Lung (tissue), 16 donors: Measurements from ENCODE around the gene LRRC57. TPM values are rescaled to one million over a fixed set of nuclear protein-coding genes. Genes with fewer than 3 reads are reported as not detected.

Experiments used
- ATAC-seq: fragments of 200-7000 bp; cut with Tn5 transposase; one replicate; pipeline ENCODE4 v1.9.1; 2020; ENCODE audit warnings: moderate number of reproducible peaks; ENCODE audit not compliant: insufficient read depth, low FRiP score
- DNase-seq, 3 donors: peaks; one replicate each; pipeline ENCODE4 v3.0.0-alpha.2; 2013 to 2017
- H3K27ac ChIP-seq, 2 donors: one replicate each; pipeline ENCODE4 v1.5.1; 2013; ENCODE audit warnings: mild to moderate bottlenecking in 2 of 2, moderate library complexity in 2 of 2, control low read depth in 1 of 2, inconsistent platforms in 1 of 2, low read depth in 1 of 2, low read length in 1 of 2
- H3K27me3 ChIP-seq, 3 donors: one replicate each; pipeline ENCODE4 v1.5.1; 2013; ENCODE audit warnings: low read length in 2 of 3; ENCODE audit not compliant: control insufficient read depth in 3 of 3, insufficient read depth in 3 of 3
- H3K36me3 ChIP-seq, 4 donors: one replicate each; pipeline ENCODE4 v1.5.1; 2013; ENCODE audit warnings: low read length in 4 of 4, mild to moderate bottlenecking in 1 of 4, moderate library complexity in 1 of 4; ENCODE audit not compliant: control insufficient read depth in 4 of 4, insufficient read depth in 4 of 4
- H3K4me1 ChIP-seq, 5 donors: one replicate each; pipeline ENCODE4 v1.5.1; 2013; ENCODE audit warnings: low read length in 5 of 5, mild to moderate bottlenecking in 2 of 5, moderate library complexity in 1 of 5; ENCODE audit not compliant: control insufficient read depth in 5 of 5, insufficient read depth in 5 of 5
- H3K4me3 ChIP-seq: one replicate; pipeline ENCODE4 v1.5.1; 2013; ENCODE audit warnings: mild to moderate bottlenecking, control low read depth, moderate library complexity
- H3K9ac ChIP-seq, 2 donors: one replicate each; pipeline ENCODE4 v1.5.1; 2013; ENCODE audit warnings: low read length in 2 of 2, control low read depth in 1 of 2; ENCODE audit not compliant: insufficient read depth in 1 of 2
- H3K9me3 ChIP-seq, 4 donors: one replicate each; pipeline ENCODE4 v1.5.1; 2013; ENCODE audit warnings: low read length in 3 of 4, mild to moderate bottlenecking in 1 of 4, moderate library complexity in 1 of 4; ENCODE audit not compliant: control insufficient read depth in 4 of 4, insufficient read depth in 3 of 4
- CTCF ChIP-seq: IDR thresholded peaks from 2 replicates; pipeline ENCODE4 v1.5.1; 2012; ENCODE audit warnings: mild to moderate bottlenecking; ENCODE audit errors: control extremely low read depth, extremely low read depth
- WGBS, 2 donors: extraction: QIAGEN DNeasy Blood & Tissue Kit; methylation state at CpG; one replicate each; pipeline ENCODE4 v1.1.7; 2013; 5-methylcytosine and 5-hydroxymethylcytosine counted together
- long read RNA-seq, 5 donors: transcript quantifications; one replicate each; lab custom pipeline, GENCODE V29; 2026
- polyA plus RNA-seq, 2 donors: library from polyadenylated mRNA; stranded (reverse); fragments of 200-250 nt; gene quantifications; one replicate each; pipeline ENCODE4 v1.2.1, GENCODE V29; 2013
- total RNA-seq, 2 donors: library from RNA; depleted of rRNA in 1 of 2; stranded (reverse); fragments of >200 nt in 1 of 2; gene quantifications; one replicate each; pipeline ENCODE4 v1.2.1, GENCODE V29; 2014 to 2021
- donor health status: control.
- donor health status: control.
- donor health status: Bipolar disorder and iron deficiency.
- donor health status: healthy.
- donor health status: DM: yes; HTN: yes; CAD: no.

The LRRC57 gene
- 10 to 100 TPM; 27.3 to 31.9 TPM for total RNA-seq
- polyA plus RNA-seq: 10 to 100 TPM in 1 of 2 donors, 1 to 10 TPM in 1; 6.9 to 10.9 TPM
- long read RNA-seq, donor 1, partial matches to known transcripts: 0 of 5 reads
- long read RNA-seq, donor 1, other reads (novel, unspliced or antisense): 0 of 5 reads
- long read RNA-seq, donor 2: 0 reads
- long read RNA-seq, donor 3, partial matches to known transcripts: 0 of 1 reads
- long read RNA-seq, donor 3, other reads (novel, unspliced or antisense): 0 of 1 reads
- long read RNA-seq, donor 4, full-length matches to known transcripts: 2 of 2 reads
- long read RNA-seq, donor 4, partial matches to known transcripts: 0 of 2 reads
- long read RNA-seq, donor 4, other reads (novel, unspliced or antisense): 0 of 2 reads
- long read RNA-seq, donor 5, full-length matches to known transcripts: 5 of 16 reads
- long read RNA-seq, donor 5, partial matches to known transcripts: 11 of 16 reads
- long read RNA-seq, donor 5, other reads (novel, unspliced or antisense): 0 of 16 reads

DNA sequence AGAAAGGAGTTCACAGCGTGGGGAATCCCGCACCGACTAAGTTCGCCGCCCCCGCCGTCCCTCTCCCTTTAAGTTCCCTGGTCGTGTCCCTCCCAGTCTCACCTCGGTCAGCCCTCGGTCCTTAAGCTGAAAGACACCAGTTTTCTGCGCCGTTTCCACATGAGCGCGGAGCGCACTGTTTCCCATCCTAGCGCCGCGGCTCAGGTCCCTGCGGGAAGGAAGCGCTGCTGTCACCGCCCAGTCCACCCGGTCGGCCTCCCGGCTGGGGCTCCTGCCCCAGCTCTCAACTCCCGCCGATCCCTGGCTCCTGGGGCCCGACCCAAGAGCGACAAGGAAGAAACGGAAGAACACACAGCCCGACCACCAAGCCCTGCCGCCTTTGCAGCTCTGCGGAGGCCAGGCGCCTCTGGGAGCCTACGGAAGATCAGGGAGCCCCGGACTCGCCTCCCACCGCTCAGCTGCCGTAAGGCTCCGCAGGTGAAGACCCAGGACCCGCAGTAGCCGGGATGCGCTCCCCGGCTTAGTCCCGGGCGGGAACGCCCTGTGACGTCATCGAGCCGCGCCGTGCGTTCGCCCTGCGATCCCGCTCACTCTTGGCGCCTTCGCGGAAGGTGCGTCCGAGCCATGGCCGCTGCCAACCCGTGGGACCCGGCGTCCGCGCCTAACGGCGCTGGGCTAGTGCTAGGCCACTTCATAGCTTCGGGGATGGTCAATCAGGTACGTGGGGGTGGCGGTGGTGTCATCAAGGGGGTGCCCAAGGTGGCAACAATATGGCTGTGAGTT lies at the start of gene LRRC57, which contains the start of gene HAUS2:
Gene LRRC57 (minus strand): TSS at position 545 of the 783 bp plus-strand sequence. CDS start 359 bp downstream, at position 186.
Gene HAUS2 (plus strand): TSS at position 590 of the 783 bp plus-strand sequence. CDS start 35 bp downstream, at position 625.
- H3K9me3 ChIP-seq: no peaks in the 10 kb centered on the region
- H3K36me3 ChIP-seq: peaks cover 7 to 13% (median 11%) of the 10 kb centered on the region in 4 donors
- H3K4me1 ChIP-seq: peaks cover 4 to 15% (median 5%) of the 10 kb centered on the region in 5 donors
- H3K9ac ChIP-seq: peak within 1 kb of the TSS; percentile 93 to 97
- 0 to 1% methylated on average over 71 of the region's 71 CpGs for WGBS, 2 donors
- peak within 1 kb of the TSS; percentile 89 to 92 for H3K27ac ChIP-seq
- H3K4me3 ChIP-seq: peak within 1 kb of the TSS; percentile 63
- no peaks in the 10 kb centered on the region for H3K27me3 ChIP-seq
- ATAC-seq (peak; percentile 91), DNase-seq (peak; percentile 91 to 93 (median 91))
- TF ChIP-seq CTCF: no peak

DNA sequence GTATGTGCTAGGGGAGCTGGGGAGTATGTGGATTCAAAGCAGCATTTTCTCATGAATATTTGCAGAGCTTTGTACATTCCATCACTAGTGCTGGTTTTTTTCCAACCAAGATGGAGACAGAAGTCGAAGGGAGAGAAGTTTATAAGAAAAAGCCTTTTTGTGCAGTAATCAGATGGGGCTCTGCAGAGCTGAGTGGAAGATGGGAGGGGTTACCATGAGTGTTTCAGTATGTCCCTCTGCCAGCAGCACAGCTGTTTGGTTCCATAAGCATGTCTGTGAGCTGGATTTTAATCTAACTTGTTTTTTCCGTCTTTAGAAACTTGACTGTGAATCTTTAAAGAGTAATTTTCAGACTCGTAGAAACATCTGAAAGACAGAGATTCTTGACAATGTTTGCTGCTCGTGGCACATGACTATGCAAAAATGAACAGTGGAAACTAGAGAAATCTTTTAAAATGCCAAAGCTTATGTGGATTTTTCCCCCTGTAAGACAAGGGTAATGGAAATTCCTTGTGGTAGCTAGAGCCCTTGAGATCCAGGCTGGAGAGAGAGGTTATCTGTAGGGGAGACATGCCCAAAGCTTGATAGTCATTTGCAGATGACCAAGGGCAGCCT lies 47.1 kb upstream of the LRRC57 start:
- peak; percentile 85 to 98 (median 96) for DNase-seq
- peaks cover 0 to 30% (median 7%) of the 10 kb centered on the region in 5 donors for H3K4me1 ChIP-seq
- TF ChIP-seq CTCF: no peak
- WGBS, 2 donors: 38 to 48% methylated on average over 4 of the region's 4 CpGs
- H3K4me3 ChIP-seq: no peak overlapping the region
- no peak for ATAC-seq
- no peaks in the 10 kb centered on the region for H3K27me3 ChIP-seq
- peaks cover 0 to 2% (median under 1%) of the 10 kb centered on the region in 4 donors for H3K36me3 ChIP-seq
- no peak overlapping the region for H3K9ac ChIP-seq
- H3K27ac ChIP-seq: peak overlapping the region in 1 of 2 donors; percentile 33
- no peaks in the 10 kb centered on the region for H3K9me3 ChIP-seq

DNA sequence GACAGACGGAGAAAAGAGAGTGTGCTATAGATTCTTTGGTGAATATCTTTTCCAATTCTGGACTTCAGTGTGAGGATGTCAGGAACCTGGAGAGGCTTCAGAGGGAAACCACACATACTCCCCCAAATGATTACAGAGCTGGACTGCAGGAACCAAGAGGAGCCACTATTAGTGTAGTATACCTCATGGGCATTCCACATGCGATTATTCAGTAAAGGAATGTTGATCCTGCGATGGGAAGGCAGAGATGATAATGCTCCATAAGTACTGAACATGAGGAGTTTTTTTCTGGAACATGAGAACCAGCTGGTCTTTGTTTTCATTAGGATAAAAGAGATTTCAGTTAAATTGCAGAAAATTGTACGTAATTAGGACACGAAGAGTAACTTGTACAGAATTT lies 45.5 kb upstream of the LRRC57 start:
- H3K27me3 ChIP-seq: no peaks in the 10 kb centered on the region
- no peak for DNase-seq
- H3K36me3 ChIP-seq: peaks cover 0 to 2% (median 2%) of the 10 kb centered on the region in 4 donors
- TF ChIP-seq CTCF: no peak
- no peaks in the 10 kb centered on the region for H3K9me3 ChIP-seq
- 75 to 92% methylated on average over 5 of the region's 5 CpGs for WGBS, 2 donors
- H3K4me3 ChIP-seq: no peak overlapping the region
- H3K4me1 ChIP-seq: peaks cover 0 to 30% (median 7%) of the 10 kb centered on the region in 5 donors
- ATAC-seq: no peak
- H3K27ac ChIP-seq: no peak overlapping the region
- no peak overlapping the region for H3K9ac ChIP-seq
